HepG2 (cell line): ENCODE results near the gene TLE1. TPM values are rescaled to one million over a fixed set of nuclear protein-coding genes. Genes with fewer than 3 reads are reported as not detected.

Experiments
- BORCS8-MEF2B ChIP-seq: sonication (generic); formaldehyde crosslinking; IDR thresholded peaks from 2 replicates; pipeline ENCODE4 v1.8.0; 2022; ENCODE audit warnings: mild to moderate bottlenecking, missing genetic modification reagents
- E2F2 ChIP-seq: sonication (generic); formaldehyde crosslinking; IDR thresholded peaks from 2 replicates; pipeline ENCODE4 v1.4.0; 2020; ENCODE audit warnings: missing genetic modification reagents, borderline replicate concordance
- FLYWCH1 ChIP-seq: sonication (generic); formaldehyde crosslinking; IDR thresholded peaks from 2 replicates; pipeline ENCODE4 v1.8.1; 2023; ENCODE audit warnings: mild to moderate bottlenecking, missing genetic modification reagents
- FOSL1 ChIP-seq: sonication (generic); formaldehyde crosslinking; IDR thresholded peaks from 2 replicates; pipeline ENCODE4 v1.9.0; 2021; ENCODE audit warnings: missing genetic modification reagents, borderline replicate concordance
- FOXA1 ChIP-seq, 2 experiments: fragments of 450-650 bp in 1 of 2; sonication (generic) in 1 of 2; formaldehyde crosslinking in 1 of 2; IDR thresholded peaks; 2 replicates each; pipeline versions ENCODE4 v1.4.0 to v1.6.1; 2016 to 2020; ENCODE audit warnings: missing genetic modification reagents in 1 of 2
- HMGA1 ChIP-seq: sonication (generic); formaldehyde crosslinking; conservative IDR thresholded peaks from 2 replicates; pipeline ENCODE4 v1.4.0; 2020; ENCODE audit warnings: missing genetic modification reagents
- KDM4B ChIP-seq: sonication (generic); formaldehyde crosslinking; IDR thresholded peaks from 2 replicates; pipeline ENCODE4 v1.4.0; 2020; ENCODE audit warnings: missing genetic modification reagents
- KLF9 ChIP-seq: IDR thresholded peaks from 2 replicates; pipeline ENCODE4 v1.6.1; 2016; ENCODE audit warnings: low read depth
- PHB2 ChIP-seq: fragments of 450-650 bp; IDR thresholded peaks from 2 replicates; pipeline ENCODE4 v1.6.1; 2018; ENCODE audit not compliant: partially characterized antibody
- RBFOX2 ChIP-seq: fragments of 200-400 bp; formaldehyde crosslinking; IDR thresholded peaks from 2 replicates; pipeline ENCODE4 v1.6.1; 2017; ENCODE audit warnings: low read depth, mild to moderate bottlenecking, low read length
- RELA ChIP-seq: sonication (generic); formaldehyde crosslinking; IDR thresholded peaks from 2 replicates; pipeline ENCODE4 v1.4.0; 2020; ENCODE audit warnings: missing genetic modification reagents
- SALL2 ChIP-seq: sonication (generic); formaldehyde crosslinking; IDR thresholded peaks from 2 replicates; pipeline ENCODE4 v1.8.1; 2023; ENCODE audit warnings: mild to moderate bottlenecking, missing genetic modification reagents, inconsistent platforms
- TRIM22 ChIP-seq: fragments of 450-650 bp; IDR thresholded peaks from 2 replicates; pipeline ENCODE4 v1.6.1; 2017
- TRIM24 ChIP-seq: sonication (generic); formaldehyde crosslinking; IDR thresholded peaks from 2 replicates; pipeline ENCODE4 v1.8.0; 2022; ENCODE audit warnings: mild to moderate bottlenecking, missing genetic modification reagents
- ZBTB21 ChIP-seq: sonication (generic); formaldehyde crosslinking; IDR thresholded peaks from 2 replicates; pipeline ENCODE4 v1.4.0; 2020; ENCODE audit warnings: missing genetic modification reagents
- ZNF253 ChIP-seq: sonication (generic); formaldehyde crosslinking; IDR thresholded peaks from 2 replicates; pipeline ENCODE4 v1.8.0; 2022; ENCODE audit warnings: mild to moderate bottlenecking, missing genetic modification reagents, borderline replicate concordance
- ZNF318 ChIP-seq: sonication (generic); formaldehyde crosslinking; IDR thresholded peaks from 2 replicates; pipeline ENCODE4 v1.4.0; 2020; ENCODE audit warnings: mild to moderate bottlenecking, missing genetic modification reagents
- ZNF605 ChIP-seq: sonication (generic); formaldehyde crosslinking; IDR thresholded peaks from 2 replicates; pipeline ENCODE4 v1.8.0; 2022; ENCODE audit warnings: mild to moderate bottlenecking, missing genetic modification reagents
- ZNF776 ChIP-seq: sonication (generic); formaldehyde crosslinking; IDR thresholded peaks from 2 replicates; pipeline ENCODE4 v1.4.0; 2020; ENCODE audit warnings: mild to moderate bottlenecking, missing genetic modification reagents
- polyA plus RNA-seq, 8 experiments: library from polyadenylated mRNA; depleted of rRNA in 3 of 8; stranded (reverse) in 7 of 8; unstranded in 1 of 8; fragments of >200 nt; fragmentation: Illumina TruSeq in 4 of 8; extraction: Trizol in 4 of 8; gene quantifications; 2 replicates each; pipeline versions ENCODE4 v1.2.1 to v1.2.3, GENCODE V29; 2011 to 2016; ENCODE audit warnings: low read depth in 4 of 8, missing spikeins in 1 of 8, mixed read lengths in 1 of 8; ENCODE audit not compliant: insufficient read depth in 1 of 8
- total RNA-seq, 5 experiments: library from RNA; depleted of rRNA; stranded (reverse); fragments of >200 nt; fragmentation: Illumina TruSeq; extraction: Trizol; gene quantifications; 2 replicates each; pipeline ENCODE4 v1.2.3, GENCODE V29; 2016; ENCODE audit warnings: low read depth in 1 of 5

Gene TLE1
- total and polyA plus RNA-seq, 2 of the 13 experiments (the other 11 are each of a cell fraction or from before 2014, with no cell fraction given): 35.9 to 109 TPM

GRCh38 chr9:81689343-81690175 lies at the start of gene TLE1 (continued):
- no peak for TF ChIP-seq TRIM22
- TF ChIP-seq PHB2: no peak
- TF ChIP-seq ZNF318: 0 out of 2 replicates have a peak, but pooled peaks have one; percentile 40
- TF ChIP-seq ZNF605 (CRISPR knock-in tag): peak; percentile 90
- TF ChIP-seq FOSL1 (CRISPR knock-in tag): no peak
- peak; percentile 81; the same call in 1 of the 2 replicates for TF ChIP-seq BORCS8-MEF2B (CRISPR knock-in tag)
- no peak for TF ChIP-seq KLF9 (CRISPR knock-in tag)
- TF ChIP-seq RBFOX2: peak; percentile 82
- 0 out of 2 replicates have a peak, but pooled peaks have one; percentile 27 for TF ChIP-seq KDM4B
- no peak; the same call in 1 of the 2 replicates for TF ChIP-seq ZNF776 (CRISPR knock-in tag)
- TF ChIP-seq FOXA1 (IDR thresholded peaks at IDR 0.05): no peak
- TF ChIP-seq FOXA1 (CRISPR knock-in tag; IDR thresholded peaks at IDR 0.05): no peak; the same call in 1 of the 2 replicates
- TF ChIP-seq ZBTB21 (CRISPR knock-in tag): no peak
- peak; percentile 58; the same call in 1 of the 2 replicates for TF ChIP-seq RELA (CRISPR knock-in tag)
- TF ChIP-seq SALL2: 0 out of 2 replicates have a peak, but pooled peaks have one; percentile 63
- TF ChIP-seq HMGA1: no peak
- no peak for TF ChIP-seq TRIM24 (CRISPR knock-in tag)
- 0 out of 2 replicates have a peak, but pooled peaks have one; percentile 73 for TF ChIP-seq E2F2 (CRISPR knock-in tag)
- no peak for TF ChIP-seq FLYWCH1 (CRISPR knock-in tag)
- no peak for TF ChIP-seq ZNF253 (CRISPR knock-in tag)
